HG02588 (cell line): ENCODE data around the gene RBM39.
"Not testable (repeated sequence)": the region's sequence is repeated elsewhere in the genome, so short reads cannot be mapped to it uniquely, and the experiment has no call there.

Experiments used
- ATAC-seq: cut with Tn5 transposase; IDR thresholded peaks from one replicate; pipeline ENCODE4 v1.9.1; 2021; ENCODE audit warnings: mild to moderate bottlenecking, moderate library complexity; ENCODE audit not compliant: unreplicated experiment

Gene RBM39

DNA sequence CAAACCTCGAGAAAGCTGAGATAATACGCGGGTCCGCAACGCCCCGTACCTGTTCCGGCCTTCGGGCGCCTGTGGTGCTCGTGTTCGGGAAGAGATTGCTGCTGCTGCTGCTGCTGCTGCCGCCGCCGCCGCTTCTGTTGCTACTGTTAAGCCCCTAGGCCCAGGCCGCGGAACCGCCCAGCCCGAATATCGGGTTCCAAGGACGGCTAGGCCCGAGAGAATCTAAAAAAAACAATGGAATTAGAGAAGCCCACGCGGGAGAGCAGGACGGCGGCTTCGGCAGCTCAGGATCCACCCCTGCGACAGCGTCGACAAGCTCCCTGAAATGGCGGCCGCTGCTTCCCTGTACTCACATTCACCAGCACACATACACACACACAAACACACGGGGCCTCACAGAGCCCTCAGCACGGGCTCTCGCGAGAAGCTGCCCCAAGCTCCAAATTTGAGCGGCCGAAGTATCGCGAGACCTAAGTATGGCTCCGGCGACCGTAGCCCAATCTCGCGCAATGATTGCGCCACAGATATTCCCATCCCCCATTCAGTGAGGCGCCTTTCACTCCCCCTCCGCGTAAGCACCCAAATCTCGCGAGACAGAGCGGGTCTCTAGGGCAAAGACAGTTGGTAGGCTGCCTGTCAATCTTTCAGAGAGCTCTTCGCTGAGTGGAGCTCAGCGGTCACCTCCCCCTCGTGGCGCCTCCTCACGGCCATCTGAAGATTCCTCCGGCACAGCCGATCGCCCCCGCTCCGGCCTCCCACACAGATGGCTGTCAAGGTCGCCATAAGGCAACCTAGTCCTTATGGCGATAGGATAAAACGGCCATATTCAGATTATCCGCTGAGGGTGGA lies at the start of gene RBM39:
TSS of gene RBM39 (minus strand) at position 369 of the 849 bp plus-strand sequence. CDS start 1,386 bp downstream, outside the sequence.
- peak; percentile 83 for ATAC-seq

DNA sequence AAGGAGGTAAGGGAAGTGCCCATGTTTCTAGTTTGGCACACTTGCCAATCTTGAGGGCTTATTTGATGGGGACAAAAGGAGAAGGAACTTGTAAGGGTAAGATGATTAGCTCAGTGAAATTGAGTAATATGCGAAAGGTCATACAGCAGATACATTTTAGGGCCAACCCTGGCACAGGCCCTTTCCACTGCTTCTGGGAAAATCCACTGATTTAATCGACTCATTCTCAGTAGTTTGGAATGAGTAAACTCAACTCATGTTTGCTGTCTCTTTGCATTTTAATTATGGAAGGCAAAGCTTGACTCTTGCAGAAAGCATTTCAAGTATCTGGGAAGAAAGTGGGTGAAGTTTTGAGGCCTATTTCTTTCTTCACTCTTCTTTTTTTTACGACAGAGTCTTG lies 49.8 kb upstream of the RBM39 start:
- ATAC-seq, result no peak

DNA sequence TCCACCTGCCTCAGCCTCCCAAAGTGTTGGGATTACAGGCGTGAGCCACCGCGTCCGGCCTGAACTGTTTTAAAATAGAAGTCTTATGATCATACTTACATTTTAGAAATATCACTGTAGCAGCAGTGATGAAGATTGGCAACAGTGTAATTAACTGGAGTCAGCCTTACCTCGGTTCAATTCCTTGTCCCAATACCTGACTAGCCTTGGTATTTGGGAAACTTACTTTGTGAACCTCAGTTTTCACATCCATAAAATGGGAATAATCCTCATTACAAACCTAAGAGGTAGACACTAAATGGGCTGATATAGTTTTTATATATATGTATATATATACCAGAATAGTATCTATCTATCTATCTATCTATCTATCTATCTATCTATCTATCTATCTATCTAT lies 49.0 kb upstream of the RBM39 start:
- ATAC-seq, result no peak

DNA sequence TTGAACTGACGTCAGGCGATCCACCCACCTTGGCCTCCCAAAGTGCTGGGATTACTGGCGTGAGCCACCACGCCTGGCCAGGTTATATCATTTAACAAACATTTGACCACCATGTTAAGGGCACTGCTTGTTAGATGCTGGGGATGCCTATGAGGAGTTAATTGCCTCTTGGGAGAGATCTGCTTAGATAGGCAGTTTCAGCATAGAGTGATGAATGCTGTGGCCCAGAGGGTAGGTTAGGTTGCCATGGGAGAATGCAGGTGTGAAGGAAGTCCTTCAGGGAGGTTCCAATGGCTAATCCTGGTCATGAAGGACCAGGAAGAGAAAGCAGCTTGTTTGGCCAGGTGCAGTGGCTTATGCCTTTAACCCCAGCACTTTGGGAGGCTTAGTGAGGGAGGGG lies 46.7 kb upstream of the RBM39 start:
- ATAC-seq, result no peak

DNA sequence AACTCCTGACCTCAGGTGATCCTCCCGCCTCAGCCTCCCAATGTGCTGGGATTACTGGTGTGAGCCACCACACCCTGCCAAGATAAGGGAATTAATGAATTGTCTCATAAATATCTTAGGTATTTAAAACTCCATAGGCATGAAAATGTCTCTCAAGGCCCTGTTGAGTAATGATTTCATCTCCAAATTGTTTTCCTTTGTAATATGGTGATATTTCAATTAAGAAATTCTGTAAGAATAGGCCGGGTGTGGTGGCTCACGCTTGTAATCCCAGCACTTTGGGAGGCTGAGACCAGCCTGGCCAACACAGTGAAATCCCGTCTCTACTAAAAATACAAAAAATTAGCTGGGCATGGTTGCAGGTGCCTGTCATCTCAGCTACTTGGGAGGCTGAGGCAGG lies 43.5 kb upstream of the RBM39 start:
- not testable (repeated sequence) for ATAC-seq

DNA sequence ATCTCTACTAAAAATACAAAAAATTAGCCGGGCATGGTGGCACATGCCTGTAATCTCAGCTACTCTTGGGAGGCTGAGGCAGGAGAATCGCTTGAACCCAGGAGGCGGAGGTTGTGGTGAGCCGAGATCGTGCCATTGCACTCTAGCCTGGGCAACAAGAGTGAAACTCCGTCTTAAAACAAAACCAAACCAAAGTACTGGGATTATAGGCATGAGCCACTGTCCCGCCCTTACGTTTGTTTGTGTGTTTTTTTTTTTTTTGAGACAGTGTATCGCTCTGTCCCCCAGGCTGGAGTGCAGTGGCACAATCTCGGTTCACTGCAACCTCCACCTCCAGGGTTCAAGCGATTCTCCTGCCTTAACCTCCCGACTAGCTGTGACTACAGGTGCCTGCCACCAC lies 41.8 kb upstream of the RBM39 start:
- not testable (repeated sequence) for ATAC-seq

DNA sequence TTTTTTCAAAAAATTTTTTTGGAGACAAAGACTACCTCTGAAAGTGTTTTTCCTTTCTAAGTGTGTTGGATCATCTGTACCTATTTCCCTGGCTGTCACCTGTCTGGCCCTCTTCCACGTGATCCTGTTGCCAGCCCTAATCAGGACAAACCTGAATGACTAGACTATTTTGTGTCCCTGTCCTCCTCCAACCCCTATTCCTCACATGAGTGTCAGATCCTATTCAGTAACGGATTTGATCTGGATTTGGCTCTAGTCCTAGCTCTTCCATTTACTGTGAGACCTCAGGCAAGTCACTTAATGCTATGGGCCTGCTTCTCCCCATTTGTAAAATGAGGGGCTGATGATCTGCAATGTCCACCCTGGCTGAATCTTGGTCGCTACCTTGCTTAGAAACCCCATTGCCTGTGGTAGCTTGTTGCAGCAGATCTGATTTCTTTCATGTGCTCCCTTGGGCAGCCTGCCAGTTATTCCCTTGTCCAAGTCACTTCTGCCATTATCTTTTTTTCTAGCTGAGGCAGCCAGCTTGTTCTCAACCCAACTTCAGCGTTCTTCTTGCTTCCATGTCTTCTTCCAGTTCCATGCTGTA lies 34.5 kb upstream of the RBM39 start:
- no peak for ATAC-seq

DNA sequence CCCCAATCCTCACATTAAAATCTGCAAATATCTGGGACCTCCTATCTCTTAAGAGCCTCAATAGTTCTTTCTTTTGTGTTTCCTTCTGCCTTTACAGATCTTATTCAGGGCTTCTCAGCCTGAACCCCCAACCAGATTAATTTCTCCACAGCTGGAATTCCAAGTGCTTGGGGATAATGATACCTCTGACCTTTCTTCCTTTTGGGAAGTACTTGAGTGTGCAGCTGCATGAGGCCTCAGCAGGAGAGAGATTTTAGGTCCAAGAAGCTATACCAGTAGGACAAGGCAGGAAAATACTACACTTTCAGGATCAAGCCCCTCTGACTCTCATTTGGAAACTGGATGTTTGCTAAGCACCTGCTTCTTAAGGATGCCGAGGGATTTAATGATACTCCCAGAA lies 32.3 kb upstream of the RBM39 start:
- no peak for ATAC-seq

DNA sequence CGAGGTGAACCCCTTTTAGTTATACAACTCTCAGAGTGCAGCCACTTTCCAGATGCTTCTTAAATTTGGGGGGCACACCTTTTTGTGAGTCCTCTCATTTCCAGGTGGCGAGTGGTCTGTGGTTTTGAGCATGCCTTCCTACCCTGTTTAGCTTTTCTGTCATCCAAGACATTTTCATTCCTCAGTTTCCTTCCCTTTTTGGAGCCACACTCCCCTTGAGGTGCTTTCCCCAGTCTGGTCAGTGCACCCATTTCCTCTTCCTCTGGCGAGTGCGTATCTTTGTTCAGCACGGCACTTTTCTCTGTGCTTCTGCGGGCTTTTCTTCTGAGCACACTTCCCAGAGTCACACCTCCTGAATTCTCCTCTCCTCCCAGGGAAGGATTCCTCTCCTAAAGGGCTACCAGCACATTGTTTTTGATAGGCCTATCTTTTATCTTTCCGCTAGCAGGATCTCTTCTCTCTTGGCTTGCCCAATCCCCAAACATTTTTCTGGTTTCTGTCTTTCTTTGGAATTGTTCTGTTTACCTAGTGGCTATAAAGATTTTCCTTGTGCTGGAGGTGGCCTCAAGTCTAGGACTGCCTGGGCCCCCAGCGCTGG lies 31.2 kb upstream of the RBM39 start:
- ATAC-seq, result no peak

DNA sequence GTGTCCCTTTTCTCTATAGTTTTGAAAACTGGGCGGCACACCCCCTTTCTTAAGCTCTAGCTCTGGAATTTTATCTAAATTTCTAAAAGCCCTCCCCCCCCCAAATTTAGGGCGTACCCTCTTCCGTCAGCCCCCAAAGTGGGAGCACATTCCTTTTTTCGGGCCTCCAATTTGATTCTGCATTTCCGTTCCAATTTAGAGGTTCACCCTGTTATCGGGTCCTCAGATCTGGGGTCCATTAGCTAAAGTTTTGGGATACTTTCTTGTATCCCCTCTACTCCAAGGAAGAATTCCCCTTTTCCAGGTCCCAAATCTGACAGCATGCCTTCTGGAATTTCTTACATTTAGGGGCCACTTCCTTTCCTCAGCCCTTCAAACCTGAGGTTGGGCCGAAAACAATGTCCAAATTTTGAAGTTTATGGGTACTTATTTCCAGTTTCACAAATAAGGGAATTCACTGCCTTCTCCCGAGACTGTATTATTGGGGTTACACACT lies 30.6 kb upstream of the RBM39 start:
- no peak for ATAC-seq

DNA sequence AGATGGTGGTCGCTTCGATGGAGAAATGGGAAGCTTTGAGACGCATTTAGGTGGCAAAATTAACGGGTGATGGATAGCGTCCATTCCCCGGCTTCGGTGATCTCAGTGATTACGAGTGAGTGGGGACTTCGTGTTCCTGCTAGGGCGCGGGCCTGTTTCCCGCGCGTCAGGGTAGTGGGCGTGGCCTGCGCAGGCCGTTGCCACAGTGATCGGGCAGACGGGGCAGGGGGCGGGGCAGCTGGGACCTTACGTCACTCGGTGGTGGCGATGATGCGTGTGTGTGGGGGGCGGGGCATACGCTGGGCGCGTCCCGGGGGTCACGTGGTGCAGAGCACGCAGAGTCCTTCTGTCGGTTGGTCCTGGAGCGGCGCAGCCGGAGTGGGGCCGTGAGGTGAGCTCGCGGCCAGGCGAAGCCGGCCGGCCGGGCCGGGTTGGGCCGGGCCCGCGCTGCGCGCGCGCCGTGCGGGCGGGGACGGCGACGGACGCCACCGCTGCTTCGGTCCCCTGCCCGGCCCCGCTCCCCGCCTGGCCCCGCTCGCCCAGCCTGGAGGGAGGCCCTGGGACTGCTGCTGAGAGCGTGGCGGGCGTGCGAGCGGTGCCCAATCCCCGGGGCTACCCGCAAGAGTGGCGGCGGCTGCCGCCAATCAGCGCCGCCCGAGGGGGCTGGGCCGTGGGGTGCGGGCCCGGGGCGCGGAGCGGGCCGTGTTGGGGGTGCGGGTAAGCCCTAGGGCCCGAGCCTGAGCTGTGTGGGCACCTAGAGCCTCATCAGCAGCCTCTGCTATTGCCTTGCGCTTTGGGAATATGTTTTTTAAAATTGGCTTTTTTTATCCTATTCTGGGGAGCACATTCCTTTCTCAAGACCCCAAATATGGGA lies 29.9 kb upstream of the RBM39 start, which contains the start of gene PHF20:
TSS of gene PHF20 (plus strand) at position 327 of the 874 bp plus-strand sequence. CDS start 29,508 bp downstream, outside the sequence.
- peak; percentile 83 for ATAC-seq

DNA sequence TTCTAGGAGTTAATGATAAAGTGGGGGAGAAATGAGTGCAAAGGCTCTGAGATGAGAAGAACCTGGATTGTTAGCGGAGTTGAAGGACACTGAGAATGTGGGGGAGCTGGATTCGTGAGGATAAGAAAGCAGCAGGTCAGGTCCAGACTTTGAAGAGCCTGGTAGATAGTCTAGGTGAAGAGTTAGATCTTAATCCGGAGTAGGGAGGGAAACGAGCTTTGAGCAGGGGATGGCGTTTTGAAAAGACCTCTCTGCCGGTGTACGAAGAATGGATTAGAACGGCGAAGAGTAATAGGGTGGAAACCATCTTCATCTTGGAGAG lies 29.3 kb upstream of the RBM39 start:
- ATAC-seq, result no peak

DNA sequence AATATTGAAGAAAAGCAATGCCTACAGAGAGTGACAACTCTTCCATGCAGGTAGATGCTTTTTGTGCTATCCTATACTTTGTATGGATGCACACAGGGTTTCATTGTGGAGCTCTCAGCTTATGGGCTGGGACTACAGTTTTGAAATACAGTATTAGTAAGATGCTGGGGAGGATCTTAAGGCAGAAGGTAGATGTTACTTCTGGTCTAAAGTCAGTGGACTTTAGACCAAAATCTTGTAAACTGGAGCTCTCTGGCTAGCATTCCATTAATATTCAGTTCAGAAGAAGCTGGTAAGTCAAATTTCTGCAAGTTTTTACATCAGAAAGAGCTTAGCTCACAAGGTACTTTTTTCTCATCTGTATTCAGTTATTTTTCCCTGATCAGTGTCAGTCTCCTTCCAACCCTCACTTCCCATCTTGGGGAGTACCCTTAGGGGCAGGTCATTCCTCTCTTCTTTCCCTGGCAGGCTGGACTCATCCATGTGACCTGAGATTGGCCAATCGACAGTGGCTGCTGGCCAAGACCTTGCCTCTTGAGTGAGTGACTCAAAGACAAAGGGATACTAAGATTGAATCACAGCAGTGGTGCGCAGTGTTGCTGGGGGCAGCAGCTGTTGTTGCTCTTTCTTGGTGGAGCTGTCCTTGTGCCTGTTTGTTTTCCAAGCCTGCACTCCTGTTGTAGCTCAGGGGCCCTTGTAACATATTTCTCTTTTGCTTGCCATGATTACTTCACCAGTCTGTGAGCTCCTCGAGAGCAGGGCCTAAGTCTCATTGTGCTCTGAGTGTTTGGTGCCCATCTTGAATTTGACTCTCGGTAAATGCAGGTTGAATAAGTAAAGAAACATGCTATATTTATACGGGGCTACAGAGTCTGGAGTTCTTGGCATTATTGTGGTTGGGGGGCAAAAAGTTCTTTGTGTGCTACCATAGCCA lies 26.9 kb upstream of the RBM39 start:
- ATAC-seq, result no peak

DNA sequence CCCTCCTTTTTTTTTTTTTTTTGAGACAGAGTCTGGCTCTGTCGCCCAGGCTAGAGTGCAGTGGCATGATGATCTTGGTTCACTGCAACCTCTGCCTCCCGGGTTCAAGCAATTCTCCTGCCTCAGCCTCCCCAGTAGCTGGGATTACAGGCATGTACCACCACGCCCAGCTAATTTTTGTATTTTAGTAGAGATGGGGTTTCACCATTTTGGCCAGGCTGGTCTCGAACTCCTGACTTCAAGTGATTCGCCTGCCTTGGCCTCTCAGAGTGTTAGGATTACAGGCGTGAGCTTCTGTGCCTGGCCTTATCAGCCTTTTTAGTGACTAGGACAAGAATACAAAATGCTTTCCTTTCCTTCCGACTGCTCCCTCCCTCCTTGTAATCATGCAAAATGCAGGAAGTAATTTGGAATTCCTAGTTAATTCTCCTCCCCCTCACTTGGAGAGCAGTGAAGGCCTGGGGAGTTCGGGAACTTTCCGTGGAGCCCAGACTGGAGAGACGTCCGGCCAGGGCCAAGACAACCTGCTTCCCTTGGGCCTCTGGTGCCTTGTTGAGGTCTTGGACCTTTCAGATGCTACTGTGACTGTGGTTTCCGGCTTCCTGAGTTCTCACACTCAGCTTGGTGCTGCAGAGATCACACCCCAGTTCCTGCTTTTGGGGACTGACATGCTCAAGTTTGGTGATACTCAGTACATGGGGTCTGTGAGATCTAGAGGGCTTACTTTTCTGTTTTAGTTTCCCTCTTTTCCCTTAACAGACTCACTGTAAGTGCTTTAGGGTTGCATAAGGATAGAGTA lies 25.8 kb upstream of the RBM39 start:
- ATAC-seq, result peak; percentile 39

DNA sequence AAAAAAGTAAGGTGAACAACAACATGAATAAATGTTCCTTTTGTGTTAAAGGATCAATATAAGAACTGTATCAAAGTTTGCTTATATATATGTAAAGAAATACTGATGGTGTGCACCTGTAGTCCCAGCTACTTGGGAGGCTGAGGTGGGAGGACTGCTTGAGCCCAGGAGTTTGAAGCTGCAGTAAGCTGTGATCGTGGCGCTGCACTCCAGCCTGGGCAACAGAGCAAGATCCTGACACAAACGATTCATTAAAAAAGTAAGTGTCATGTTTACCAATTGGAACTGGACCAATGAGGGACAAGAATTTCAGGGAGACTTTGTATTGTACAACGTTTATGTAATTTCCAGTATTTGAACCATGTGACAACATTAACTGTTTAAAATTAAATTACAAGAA lies 24.8 kb upstream of the RBM39 start:
- ATAC-seq, result no peak

DNA sequence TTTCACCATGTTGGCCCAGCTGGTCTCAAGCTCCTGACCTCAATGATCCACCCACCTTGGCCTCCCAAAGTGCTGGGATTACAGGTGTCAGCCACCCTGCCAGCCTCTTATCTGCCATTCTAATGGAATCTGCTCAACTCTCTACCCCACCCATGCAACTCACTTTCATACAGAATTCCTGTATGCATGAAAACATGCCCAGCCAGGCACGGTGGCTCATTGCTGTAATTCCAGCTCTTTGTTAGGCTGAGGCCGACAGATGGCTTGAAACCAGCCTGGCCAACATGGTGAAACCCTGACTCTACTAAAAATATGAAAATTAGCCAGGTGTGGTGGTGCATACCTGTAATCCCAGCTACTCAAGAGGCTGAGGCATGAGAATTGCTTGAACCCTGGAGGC lies 22.9 kb upstream of the RBM39 start:
- not testable (repeated sequence) for ATAC-seq

DNA sequence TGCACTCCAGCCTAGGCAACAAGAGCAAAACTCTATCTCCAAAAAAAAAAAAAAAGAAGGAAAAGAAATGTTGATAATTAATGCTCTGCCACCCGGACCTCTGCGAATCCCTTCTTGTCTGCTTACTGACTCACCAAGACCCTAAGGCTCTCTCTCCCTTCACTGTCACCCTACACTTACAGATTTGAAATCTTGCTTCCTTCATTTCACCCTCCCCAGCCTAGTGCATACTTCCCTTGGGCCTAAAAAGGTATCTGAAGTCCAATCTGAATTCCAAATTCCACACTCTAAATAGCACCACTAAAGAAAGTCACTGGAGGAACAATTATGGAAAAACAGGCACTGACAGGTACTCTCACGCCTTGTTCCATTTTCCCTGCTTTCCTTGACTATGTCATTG lies 20.4 kb upstream of the RBM39 start:
- ATAC-seq, result no peak

DNA sequence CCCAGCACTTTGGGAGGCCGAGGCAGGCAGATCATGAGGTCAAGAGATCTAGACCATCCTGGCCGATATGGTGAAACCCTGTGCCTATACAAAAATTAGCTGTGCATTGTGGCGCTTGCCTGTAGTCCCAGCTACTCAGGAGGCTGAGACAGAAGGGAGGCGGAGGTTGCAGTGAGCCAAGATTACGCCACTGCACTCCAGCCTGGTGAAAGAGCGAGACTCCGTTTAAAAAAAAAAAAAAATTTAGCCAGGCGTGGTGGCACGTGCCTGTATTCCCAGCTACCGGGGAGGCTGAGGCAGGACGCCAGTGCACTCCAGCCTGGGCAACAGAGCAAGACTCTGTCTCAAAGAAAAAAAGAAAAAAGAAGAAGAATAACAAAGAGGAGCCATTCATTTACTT lies 19.5 kb upstream of the RBM39 start:
- not testable (repeated sequence) for ATAC-seq

DNA sequence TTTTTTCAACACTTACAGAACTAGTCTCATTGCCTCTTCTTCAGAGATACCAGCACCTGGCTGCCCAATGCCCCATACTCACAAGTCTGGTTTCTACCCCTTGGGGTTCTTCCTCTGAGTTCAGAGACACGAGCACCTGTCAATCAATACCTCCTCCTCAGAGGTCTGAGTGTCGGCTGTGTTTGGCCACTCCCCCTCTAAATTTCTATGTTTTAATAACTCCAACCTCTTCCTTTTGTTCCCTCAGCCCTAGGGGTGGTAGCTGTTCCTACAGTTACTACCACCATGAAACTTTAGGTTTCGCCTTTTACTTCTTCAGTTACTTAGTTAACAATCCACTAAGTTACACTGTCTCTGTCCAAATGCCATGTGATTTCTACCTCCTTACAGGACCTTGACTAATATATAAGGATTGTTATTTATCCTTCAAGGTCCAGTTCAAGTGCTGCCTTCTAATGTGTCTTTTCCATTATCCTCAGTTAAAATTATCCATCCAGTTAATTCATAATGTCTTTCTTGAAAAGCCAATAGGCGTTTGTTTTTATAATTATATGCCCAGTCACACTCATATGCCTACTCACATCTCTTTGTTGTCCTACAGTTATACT lies 15.1 kb upstream of the RBM39 start:
- ATAC-seq, result no peak
